GM21619 (cell line): ENCODE data around the gene ZNF536.
"Not testable (repeated sequence)": the region's sequence is repeated elsewhere in the genome, so short reads cannot be mapped to it uniquely, and the experiment has no call there.

Experiments used
- ATAC-seq: cut with Tn5 transposase; IDR thresholded peaks from one replicate; pipeline ENCODE4 v1.9.1; 2021; ENCODE audit not compliant: unreplicated experiment

ZNF536 gene

GRCh38 chr19:30408734-30409301, 36.6 kb downstream of the ZNF536 start:
- no peak for ATAC-seq

GRCh38 chr19:30411714-30412113, 39.5 kb downstream of the ZNF536 start:
- ATAC-seq = no peak

GRCh38 chr19:30416375-30416774, 44.2 kb downstream of the ZNF536 start:
- no peak for ATAC-seq

- ATAC-seq = not testable (repeated sequence)
These were observed 45.0 kb downstream of the ZNF536 start for GRCh38 chr19:30417166-30417565.

- no peak for ATAC-seq
These were observed 47.5 kb downstream of the ZNF536 start for GRCh38 chr19:30419568-30420180.

- no peak for ATAC-seq
These were observed 48.1 kb downstream of the ZNF536 start for GRCh38 chr19:30420316-30420715.

- ATAC-seq = no peak
These were observed 48.7 kb downstream of the ZNF536 start for GRCh38 chr19:30420881-30421280.

- no peak for ATAC-seq
These were observed 49.4 kb downstream of the ZNF536 start for GRCh38 chr19:30421571-30421970.

- ATAC-seq = no peak
These were observed 51.3 kb downstream of the ZNF536 start for GRCh38 chr19:30423481-30423880.

GRCh38 chr19:30425885-30426838, 54.0 kb downstream of the ZNF536 start:
- no peak for ATAC-seq

- no peak for ATAC-seq
These were observed 54.7 kb downstream of the ZNF536 start for GRCh38 chr19:30426864-30427263.

GRCh38 chr19:30428092-30428680, 56.0 kb downstream of the ZNF536 start:
- no peak for ATAC-seq

- ATAC-seq = no peak
These were observed 56.7 kb downstream of the ZNF536 start for GRCh38 chr19:30428844-30429243.

GRCh38 chr19:30430206-30430734, 58.1 kb downstream of the ZNF536 start:
- no peak for ATAC-seq

- no peak for ATAC-seq
These were observed 59.4 kb downstream of the ZNF536 start for GRCh38 chr19:30431591-30431990.

- ATAC-seq = no peak
These were observed 62.8 kb downstream of the ZNF536 start for GRCh38 chr19:30434797-30435594.

GRCh38 chr19:30437869-30438268, 65.7 kb downstream of the ZNF536 start:
- no peak for ATAC-seq

GRCh38 chr19:30439310-30439709, 67.1 kb downstream of the ZNF536 start:
- ATAC-seq = no peak

GRCh38 chr19:30441011-30441410, 68.8 kb downstream of the ZNF536 start:
- ATAC-seq = no peak

- ATAC-seq = no peak
These were observed 70.5 kb downstream of the ZNF536 start for GRCh38 chr19:30442674-30443073.
